Natural killer cell (primary cell): ENCODE results near the gene FANCE. TPM values are rescaled to one million over a fixed set of nuclear protein-coding genes. Genes with fewer than 3 reads are reported as not detected.

Experiments
- ATAC-seq, 3 donors: fragments of 150-1000 bp in 2 of 3; fragments of 200-7000 bp in 1 of 3; cut with Tn5 transposase; 1 replicate in 1 of 3; 2 replicates in 2 of 3; pipeline ENCODE4 v1.10.0; 2021; ENCODE audit warnings: mild to moderate bottlenecking in 2 of 3, moderate library complexity in 2 of 3
- DNase-seq, 2 donors: peaks; one replicate each; pipeline versions ENCODE4 v3.0.0 to v3.0.0-alpha.2; 2013 to 2021; ENCODE audit warnings: mixed read lengths in 1 of 2
- H3K27ac ChIP-seq: one replicate; pipeline ENCODE4 v1.5.1; 2013; ENCODE audit warnings: mild to moderate bottlenecking, low read length
- H3K27me3 ChIP-seq: one replicate; pipeline ENCODE4 v1.6.1; 2013; ENCODE audit warnings: low read length; ENCODE audit not compliant: control insufficient read depth, insufficient read depth
- H3K36me3 ChIP-seq: one replicate; pipeline ENCODE4 v1.6.1; 2013; ENCODE audit warnings: low read length; ENCODE audit not compliant: control insufficient read depth, insufficient read depth
- H3K4me1 ChIP-seq: one replicate; pipeline ENCODE4 v1.6.1; 2013; ENCODE audit warnings: low read length; ENCODE audit not compliant: control insufficient read depth, insufficient read depth
- H3K4me3 ChIP-seq: one replicate; pipeline ENCODE4 v1.5.1; 2013; ENCODE audit warnings: low read length
- H3K9me3 ChIP-seq: one replicate; pipeline ENCODE4 v1.6.1; 2013; ENCODE audit warnings: low read length; ENCODE audit not compliant: control insufficient read depth, insufficient read depth
- H3K27ac Mint-ChIP-seq, 2 donors: one replicate each; pipeline ENCODE4 v1.8.0; 2022; ENCODE audit warnings: mild to moderate bottlenecking in 2 of 2, mixed read lengths in 2 of 2, moderate library complexity in 1 of 2
- H3K27me3 Mint-ChIP-seq, 2 donors: one replicate each; pipeline ENCODE4 v1.8.0; 2022; ENCODE audit warnings: low read depth in 2 of 2, mixed read lengths in 2 of 2
- H3K36me3 Mint-ChIP-seq: one replicate; pipeline ENCODE4 v1.8.0; 2022; ENCODE audit warnings: mixed read lengths
- H3K4me1 Mint-ChIP-seq, 2 donors: one replicate each; pipeline ENCODE4 v1.8.0; 2022; ENCODE audit warnings: mixed read lengths in 2 of 2
- H3K4me3 Mint-ChIP-seq: one replicate; pipeline ENCODE4 v1.8.0; 2022; ENCODE audit warnings: mild to moderate bottlenecking, moderate library complexity, mixed read lengths
- H3K9me3 Mint-ChIP-seq, 2 donors: one replicate each; pipeline ENCODE4 v1.8.0; 2022; ENCODE audit warnings: mixed read lengths in 2 of 2
- CTCF ChIP-seq: fragments of 200-600 bp; IDR thresholded peaks from one replicate; pipeline ENCODE4 v1.8.0; 2022; ENCODE audit warnings: antibody characterized with exemption
- WGBS: methylation state at CpG from one replicate; pipeline ENCODE4 v1.1.7; 2013; ENCODE audit warnings: missing lambda C conversion rate; ENCODE audit not compliant: insufficient coverage; 5-methylcytosine and 5-hydroxymethylcytosine counted together
- intact Hi-C: fragments of 100-400 bp; cut with micrococcal nuclease; formaldehyde crosslinking; loops from one replicate; pipeline ENCODE4 v1.14.2; 2022
- total RNA-seq, 4 donors: library from RNA; stranded (reverse); fragments of 120-200 nt in 1 of 4; gene quantifications; one replicate each; pipeline versions ENCODE4 v1.2.3 to v1.2.4, GENCODE V29; 2013 to 2022

Gene FANCE
- total RNA-seq, 3 donors from 2014 or later (not counting 1 experiment from before 2014, with no cell fraction given) = 2.2 to 3.2 (median 2.6) TPM

GRCh38 chr6:35483062-35483461 is 30.9 kb downstream of the FANCE start:
- H3K36me3 ChIP-seq = no peaks in the 10 kb centered on the region
- no peak for DNase-seq
- no peak overlapping the region for H3K27ac ChIP-seq
- TF ChIP-seq CTCF = no peak
- H3K4me3 ChIP-seq = no peak overlapping the region
- 98% methylated on average over 4 of the region's 4 CpGs for WGBS
- Mint-ChIP-seq H3K27me3 (no peaks in the 10 kb centered on the region), H3K9me3 (no peaks in the 10 kb centered on the region), H3K36me3 (no peaks in the 10 kb centered on the region), H3K4me3 (no peak overlapping the region), H3K27ac (no peak overlapping the region), H3K4me1 (peaks cover 0 to 4% of the 10 kb centered on the region in 2 donors)
- H3K9me3 ChIP-seq = no peaks in the 10 kb centered on the region
- H3K27me3 ChIP-seq = no peaks in the 10 kb centered on the region
- intact Hi-C loops = no loop called here
- ATAC-seq = no peak
- H3K4me1 ChIP-seq = peaks cover 3% of the 10 kb centered on the region

GRCh38 chr6:35483490-35483889 is 31.4 kb downstream of the FANCE start:
- H3K27ac ChIP-seq = no peak overlapping the region
- no peak overlapping the region for H3K4me3 Mint-ChIP-seq
- no peak overlapping the region for H3K4me3 ChIP-seq
- no peak overlapping the region for H3K27ac Mint-ChIP-seq
- intact Hi-C loops = no loop called here
- no peaks in the 10 kb centered on the region for H3K27me3 Mint-ChIP-seq
- no peaks in the 10 kb centered on the region for H3K27me3 ChIP-seq
- H3K36me3 Mint-ChIP-seq = no peaks in the 10 kb centered on the region
- TF ChIP-seq CTCF = no peak
- no peaks in the 10 kb centered on the region for H3K36me3 ChIP-seq
- 89% methylated on average over 3 of the region's 3 CpGs for WGBS
- no peak for ATAC-seq
- no peak for DNase-seq
- peaks cover 0 to 7% of the 10 kb centered on the region in 2 donors for H3K4me1 Mint-ChIP-seq
- peaks cover 6% of the 10 kb centered on the region for H3K4me1 ChIP-seq
- H3K9me3 Mint-ChIP-seq = no peaks in the 10 kb centered on the region
- H3K9me3 ChIP-seq = no peaks in the 10 kb centered on the region

- no peak overlapping the region for H3K4me3 ChIP-seq
- H3K27ac Mint-ChIP-seq = no peak overlapping the region
- WGBS = 83% methylated on average over 13 of the region's 13 CpGs
- peaks cover 6% of the 10 kb centered on the region for H3K4me1 ChIP-seq
- ATAC-seq = no peak
- H3K27me3 ChIP-seq = no peaks in the 10 kb centered on the region
- H3K9me3 ChIP-seq = no peaks in the 10 kb centered on the region
- no peak overlapping the region for H3K4me3 Mint-ChIP-seq
- no peaks in the 10 kb centered on the region for H3K9me3 Mint-ChIP-seq
- DNase-seq = no peak
- no peaks in the 10 kb centered on the region for H3K27me3 Mint-ChIP-seq
- no peak overlapping the region for H3K27ac ChIP-seq
- H3K4me1 Mint-ChIP-seq = peaks cover 0 to 7% of the 10 kb centered on the region in 2 donors
- intact Hi-C loops = no loop called here
- H3K36me3 Mint-ChIP-seq = no peaks in the 10 kb centered on the region
- no peak for TF ChIP-seq CTCF
- no peaks in the 10 kb centered on the region for H3K36me3 ChIP-seq
Measured at GRCh38 chr6:35483893-35484645, 31.9 kb downstream of the FANCE start.
